Liver (tissue), 9 donors: ENCODE data around the gene COBL. TPM values are rescaled to one million over a fixed set of nuclear protein-coding genes. Genes with fewer than 3 reads are reported as not detected.

Experiments
- DNase-seq: peaks from one replicate; pipeline ENCODE4 v3.0.0-alpha.2; 2017; ENCODE audit warnings: low spot score
- H3K27ac ChIP-seq, 2 donors: one replicate each; pipeline ENCODE4 v1.7.0; 2013; ENCODE audit warnings: inconsistent platforms in 2 of 2, low read length in 2 of 2, control low read depth in 1 of 2, low read depth in 1 of 2, mild to moderate bottlenecking in 1 of 2
- H3K27me3 ChIP-seq, 4 donors: one replicate each; pipeline versions ENCODE4 v1.6.1 to v1.7.0; 2013; ENCODE audit warnings: low read length in 3 of 4, inconsistent platforms in 1 of 4, mild to moderate bottlenecking in 1 of 4, moderate library complexity in 1 of 4; ENCODE audit not compliant: control insufficient read depth in 4 of 4, insufficient read depth in 4 of 4
- H3K36me3 ChIP-seq, 4 donors: one replicate each; pipeline versions ENCODE4 v1.6.1 to v1.7.0; 2013; ENCODE audit warnings: low read length in 3 of 4, mild to moderate bottlenecking in 3 of 4, low read depth in 1 of 4, moderate library complexity in 1 of 4; ENCODE audit not compliant: control insufficient read depth in 4 of 4, insufficient read depth in 3 of 4
- H3K4me1 ChIP-seq, 4 donors: one replicate each; pipeline versions ENCODE4 v1.6.1 to v1.7.0; 2013; ENCODE audit warnings: low read length in 3 of 4, mild to moderate bottlenecking in 3 of 4, moderate library complexity in 1 of 4; ENCODE audit not compliant: control insufficient read depth in 4 of 4, insufficient read depth in 4 of 4
- H3K4me3 ChIP-seq, 3 donors: one replicate each; pipeline versions ENCODE4 v1.6.1 to v1.7.0; 2013; ENCODE audit warnings: low read length in 3 of 3, control low read depth in 1 of 3, low read depth in 1 of 3, mild to moderate bottlenecking in 1 of 3
- H3K9ac ChIP-seq, 2 donors: one replicate each; pipeline ENCODE4 v1.7.0; 2013; ENCODE audit warnings: low read length in 2 of 2, mild to moderate bottlenecking in 2 of 2, moderate library complexity in 2 of 2, control low read depth in 1 of 2, low read depth in 1 of 2
- H3K9me3 ChIP-seq, 4 donors: one replicate each; pipeline versions ENCODE4 v1.6.1 to v1.7.0; 2013; ENCODE audit warnings: low read length in 3 of 4; ENCODE audit not compliant: control insufficient read depth in 4 of 4
- ATF3 ChIP-seq: IDR thresholded peaks from 2 replicates; pipeline ENCODE4 v1.6.1; 2016; ENCODE audit warnings: antibody characterized with exemption
- CTCF ChIP-seq: fragments of 150-350 bp; IDR thresholded peaks from 2 replicates; pipeline ENCODE4 v1.5.1; 2017; ENCODE audit warnings: improper control_type of control experiment, low read depth, low read length; ENCODE audit not compliant: missing input control
- EGR1 ChIP-seq, 2 donors: IDR thresholded peaks; 2 replicates each; pipeline ENCODE4 v1.6.1; 2016 to 2018; ENCODE audit warnings: antibody characterized with exemption in 2 of 2, low read depth in 2 of 2
- FOXA2 ChIP-seq: IDR thresholded peaks from 2 replicates; pipeline ENCODE4 v1.6.1; 2016; ENCODE audit warnings: antibody characterized with exemption
- GABPA ChIP-seq, 2 donors: IDR thresholded peaks in 1 of 2; conservative IDR thresholded peaks in 1 of 2; 2 replicates each; pipeline ENCODE4 v1.6.1; 2016; ENCODE audit warnings: antibody characterized with exemption in 2 of 2, mild to moderate bottlenecking in 1 of 2, moderate library complexity in 1 of 2
- HNF4A ChIP-seq, 2 donors: conservative IDR thresholded peaks; 2 replicates each; pipeline ENCODE4 v1.6.1; 2016; ENCODE audit warnings: antibody characterized with exemption in 2 of 2, mild to moderate bottlenecking in 2 of 2
- HNF4G ChIP-seq: IDR thresholded peaks from 2 replicates; pipeline ENCODE4 v1.6.1; 2016; ENCODE audit warnings: antibody characterized with exemption
- JUND ChIP-seq, 2 donors: IDR thresholded peaks; 2 replicates each; pipeline ENCODE4 v1.6.1; 2016; ENCODE audit warnings: antibody characterized with exemption in 2 of 2
- MAX ChIP-seq: IDR thresholded peaks from 2 replicates; pipeline ENCODE4 v1.6.1; 2016; ENCODE audit warnings: antibody characterized with exemption
- NR2F2 ChIP-seq: IDR thresholded peaks from 2 replicates; pipeline ENCODE4 v1.6.1; 2016; ENCODE audit warnings: antibody characterized with exemption
- RAD21 ChIP-seq, 2 donors: IDR thresholded peaks; 2 replicates each; pipeline ENCODE4 v1.6.1; 2016; ENCODE audit warnings: antibody characterized with exemption in 2 of 2, mild to moderate bottlenecking in 2 of 2
- REST ChIP-seq: IDR thresholded peaks from 2 replicates; pipeline ENCODE4 v1.6.1; 2016; ENCODE audit warnings: antibody characterized with exemption, mild to moderate bottlenecking
- RXRA ChIP-seq, 2 donors: IDR thresholded peaks; 2 replicates each; pipeline ENCODE4 v1.6.1; 2017 to 2018; ENCODE audit warnings: antibody characterized with exemption in 2 of 2, mild to moderate bottlenecking in 1 of 2
- SP1 ChIP-seq: IDR thresholded peaks from 2 replicates; pipeline ENCODE4 v1.6.1; 2018; ENCODE audit warnings: antibody characterized with exemption, mild to moderate bottlenecking
- TAF1 ChIP-seq: conservative IDR thresholded peaks from 2 replicates; pipeline ENCODE4 v1.6.1; 2016; ENCODE audit warnings: antibody characterized with exemption, mild to moderate bottlenecking
- YY1 ChIP-seq: IDR thresholded peaks from 2 replicates; pipeline ENCODE4 v1.6.1; 2016; ENCODE audit warnings: antibody characterized with exemption, mild to moderate bottlenecking
- ZBTB33 ChIP-seq: IDR thresholded peaks from 2 replicates; pipeline ENCODE4 v1.6.1; 2016; ENCODE audit warnings: antibody characterized with exemption
- WGBS: extraction: QIAGEN DNeasy Blood & Tissue Kit; methylation state at CpG from one replicate; pipeline ENCODE4 v1.1.7; 2013; 5-methylcytosine and 5-hydroxymethylcytosine counted together
- polyA plus RNA-seq, 2 donors: library from polyadenylated mRNA; stranded (reverse) in 1 of 2; unstranded in 1 of 2; fragments of 200-250 nt in 1 of 2; fragments of >200 nt in 1 of 2; fragmentation: Nextera tagmentation in 1 of 2; extraction: Ambion mirVana in 1 of 2; gene quantifications; one replicate each; pipeline versions ENCODE4 v1.2.1 to v1.2.3, GENCODE V29; 2013 to 2015
- total RNA-seq, 2 donors: library from RNA; depleted of rRNA; stranded (reverse); fragments of >200 nt; gene quantifications; one replicate each; pipeline ENCODE4 v1.2.3, GENCODE V29; 2014
- donor health status: healthy.
- donor health status: healthy.
- donor health status: healthy.
- donor health status: healthy.
- donor health status: healthy.

COBL gene
- total and polyA plus RNA-seq, 4 donors: 5.8 to 18.7 (median 10.7) TPM

- no peak overlapping the region for H3K27ac ChIP-seq
- peaks cover 0 to 17% (median 12%) of the 10 kb centered on the region in 4 donors for H3K4me1 ChIP-seq
- H3K9ac ChIP-seq: no peak overlapping the region
- H3K27me3 ChIP-seq: no peaks in the 10 kb centered on the region
- DNase-seq: no peak
- no peaks in the 10 kb centered on the region for H3K36me3 ChIP-seq
- no peaks in the 10 kb centered on the region for H3K9me3 ChIP-seq
- 84% methylated on average over 7 of the region's 7 CpGs for WGBS
- TF ChIP-seq SP1 (no peak), YY1 (no peak), REST (no peak), JUND (IDR thresholded peaks at IDR 0.05) (no peak), NR2F2 (no peak), GABPA (IDR thresholded peaks at IDR 0.05 in 1 of 2, conservative IDR thresholded peaks at IDR 0.05 in 1 of 2) (no peak), HNF4A (conservative IDR thresholded peaks at IDR 0.05) (no peak), RXRA (IDR thresholded peaks at IDR 0.05) (no peak)
- H3K4me3 ChIP-seq: no peak overlapping the region
Measured at GRCh38 chr7:51276091-51276605, 40.5 kb downstream of the COBL start.

GRCh38 chr7:51275532-51275931 is 41.1 kb downstream of the COBL start:
- WGBS: 79% methylated on average over 9 of the region's 9 CpGs
- Histone ChIP-seq H3K4me3 (no peak overlapping the region), H3K9ac (no peak overlapping the region), H3K36me3 (no peaks in the 10 kb centered on the region), H3K4me1 (peaks cover 0 to 17% (median 12%) of the 10 kb centered on the region in 4 donors), H3K27me3 (no peaks in the 10 kb centered on the region), H3K27ac (no peak overlapping the region), H3K9me3 (no peaks in the 10 kb centered on the region)
- TF ChIP-seq EGR1 (IDR thresholded peaks at IDR 0.05; ENCODE audit: low read depth in 2 of 2) (no peak), RXRA (IDR thresholded peaks at IDR 0.05) (no peak), SP1 (no peak), YY1 (no peak), ATF3 (no peak), ZBTB33 (no peak), REST (no peak), CTCF (no peak), RAD21 (IDR thresholded peaks at IDR 0.05) (no peak), TAF1 (no peak), FOXA2 (no peak), HNF4G (no peak), MAX (no peak), HNF4A (conservative IDR thresholded peaks at IDR 0.05) (no peak)
- no peak for DNase-seq
